Activated B cell treated with CpG ODN at 0.5 μM for 24 hours (primary cell): ENCODE data around the gene MEIS3. TPM values are rescaled to one million over a fixed set of nuclear protein-coding genes. Genes with fewer than 3 reads are reported as not detected.

ENCODE experiments used
- ATAC-seq: fragments of 200-7000 bp; cut with Tn5 transposase; one replicate; pipeline ENCODE4 v1.10.0; 2021; ENCODE audit warnings: low read depth, mild to moderate bottlenecking, moderate library complexity
- CTCF ChIA-PET: fragments of 350-600 bp; sonication (Branson Sonifier 250); formaldehyde crosslinking; loops from one replicate; lab custom pipeline; 2021; ENCODE audit warnings: antibody characterized with exemption; lab: Charles Lee
- POLR2A ChIA-PET: fragments of 350-600 bp; sonication (Branson Sonifier 250); formaldehyde crosslinking; loops from one replicate; lab custom pipeline; 2021; ENCODE audit warnings: antibody characterized with exemption; lab: Charles Lee
- DNase-seq: peaks from one replicate; pipeline ENCODE4 v3.0.0; 2022
- H3K27ac Mint-ChIP-seq: one replicate; pipeline ENCODE4 v1.8.0; 2020; ENCODE audit warnings: mixed read lengths
- H3K27me3 Mint-ChIP-seq: one replicate; pipeline ENCODE4 v1.8.0; 2021; ENCODE audit warnings: mixed read lengths
- H3K36me3 Mint-ChIP-seq: one replicate; pipeline ENCODE4 v1.8.0; 2021; ENCODE audit warnings: low read depth, mixed read lengths
- H3K4me1 Mint-ChIP-seq: one replicate; pipeline ENCODE4 v1.8.0; 2021; ENCODE audit warnings: mixed read lengths
- H3K4me3 Mint-ChIP-seq: one replicate; pipeline ENCODE4 v1.8.0; 2020; ENCODE audit warnings: mild to moderate bottlenecking, mixed read lengths
- H3K9me3 Mint-ChIP-seq: one replicate; pipeline ENCODE4 v1.8.0; 2020; ENCODE audit warnings: mixed read lengths
- CTCF ChIP-seq: fragments of 200-600 bp; IDR thresholded peaks from one replicate; pipeline ENCODE4 v1.8.0; 2022; ENCODE audit warnings: antibody characterized with exemption, mild to moderate bottlenecking
- intact Hi-C: fragments of 100-400 bp; cut with micrococcal nuclease; formaldehyde crosslinking; loops from one replicate; pipeline ENCODE4 v1.15.1; 2024
- total RNA-seq: library from RNA; stranded (reverse); gene quantifications from 2 replicates; pipeline ENCODE4 v1.2.3, GENCODE V29; 2022

Gene MEIS3
- total RNA-seq, 1 donor from 2014 or later: not detected

- ATAC-seq: no peak
- no peak for DNase-seq
- H3K36me3 Mint-ChIP-seq: peaks cover 74% of the 10 kb centered on the region
- no peak for TF ChIP-seq CTCF
- POLR2A ChIA-PET: no interaction called here
- H3K9me3 Mint-ChIP-seq: no peaks in the 10 kb centered on the region
- CTCF ChIA-PET: no interaction called here
- peaks cover 12% of the 10 kb centered on the region for H3K4me1 Mint-ChIP-seq
- no peak overlapping the region for H3K27ac Mint-ChIP-seq
- H3K27me3 Mint-ChIP-seq: no peaks in the 10 kb centered on the region
- intact Hi-C loops: no loop called here
- no peak overlapping the region for H3K4me3 Mint-ChIP-seq
Observed at GRCh38 chr19:47377801-47378200, 41.5 kb downstream of the MEIS3 start.

DNA sequence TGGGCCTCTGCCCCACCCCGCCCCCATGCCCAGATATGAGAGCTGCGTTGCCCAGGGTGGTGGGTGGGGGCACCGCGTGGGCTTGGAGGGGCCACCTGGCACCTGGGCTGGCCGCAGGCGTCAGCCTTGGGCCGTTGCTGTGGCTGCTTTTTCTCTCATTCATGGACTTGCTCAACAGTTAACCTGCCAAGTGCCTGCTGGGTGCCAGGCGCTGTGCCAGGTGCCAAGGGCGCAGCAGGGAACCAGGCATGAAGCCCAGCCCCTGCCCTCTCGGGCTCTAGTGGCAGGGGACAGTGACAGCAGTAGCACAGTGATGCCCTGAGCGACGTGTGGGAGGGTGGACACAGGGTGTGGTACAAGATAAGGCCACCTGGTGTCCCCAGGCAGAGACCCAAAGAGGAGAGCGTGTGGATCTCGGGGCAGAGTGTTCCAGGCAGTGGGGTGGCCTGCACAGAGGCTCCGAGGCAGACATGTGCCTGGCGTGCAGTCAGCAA is 42.1 kb downstream of the MEIS3 start:
- TF ChIP-seq CTCF: no peak
- Mint-ChIP-seq H3K27me3 (no peaks in the 10 kb centered on the region), H3K36me3 (peaks cover 74% of the 10 kb centered on the region), H3K4me1 (peaks cover 11% of the 10 kb centered on the region), H3K4me3 (no peak overlapping the region), H3K27ac (no peak overlapping the region), H3K9me3 (no peaks in the 10 kb centered on the region)
- CTCF ChIA-PET: no interaction called here
- DNase-seq (no peak), ATAC-seq (no peak)
- intact Hi-C loops: no loop called here
- POLR2A ChIA-PET: no interaction called here

GRCh38 chr19:47376589-47377144 is 42.7 kb downstream of the MEIS3 start:
- Mint-ChIP-seq H3K27me3 (no peaks in the 10 kb centered on the region), H3K4me1 (peaks cover 5% of the 10 kb centered on the region), H3K36me3 (peaks cover 74% of the 10 kb centered on the region), H3K27ac (no peak overlapping the region), H3K9me3 (no peaks in the 10 kb centered on the region), H3K4me3 (no peak overlapping the region)
- intact Hi-C loops: no loop called here
- DNase-seq: no peak
- no peak for ATAC-seq
- TF ChIP-seq CTCF: no peak
- ChIA-PET CTCF (no interaction called here), POLR2A (no interaction called here)

DNA sequence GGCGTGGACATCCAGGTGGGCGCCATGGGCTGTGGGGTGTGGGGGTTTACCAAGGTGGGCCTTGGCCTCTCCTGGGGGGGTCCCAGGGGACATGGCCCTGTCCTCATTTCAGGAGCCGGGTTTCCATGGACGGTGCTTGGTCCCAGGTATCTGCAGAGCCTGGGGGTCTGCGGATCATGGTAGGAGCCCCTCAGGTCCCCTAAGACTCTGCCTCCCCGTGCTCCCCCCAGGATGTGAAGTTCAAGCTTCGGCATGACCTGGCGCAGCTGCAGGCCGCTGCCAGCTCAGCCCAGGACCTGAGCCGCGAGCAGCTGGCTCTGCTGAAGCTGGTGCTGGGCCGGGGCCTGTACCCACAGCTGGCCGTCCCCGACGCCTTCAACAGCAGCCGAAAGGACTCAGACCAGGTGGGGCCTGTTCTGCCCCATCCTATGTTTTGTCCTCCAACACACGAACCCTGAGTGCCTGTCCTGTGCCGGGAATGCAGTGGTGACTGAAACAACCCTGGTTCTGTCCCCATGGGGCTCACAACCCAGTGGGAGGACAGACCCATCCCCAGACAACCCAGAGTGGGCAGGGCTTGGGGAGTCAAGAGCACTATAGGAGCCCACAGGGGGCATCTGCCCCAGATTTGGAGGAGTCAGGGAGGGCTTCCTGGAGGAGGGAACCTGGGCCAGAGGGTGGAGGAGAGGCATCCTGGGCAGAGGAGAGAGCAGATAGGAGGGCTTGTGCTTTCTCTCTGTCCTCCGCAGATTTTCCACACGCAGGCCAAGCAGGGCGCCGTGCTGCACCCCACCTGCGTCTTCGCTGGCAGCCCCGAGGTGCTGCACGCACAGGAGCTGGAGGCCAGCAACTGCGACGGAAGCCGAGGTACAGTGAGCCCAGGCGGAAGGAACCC is 43.4 kb downstream of the MEIS3 start:
- TF ChIP-seq CTCF: no peak
- Mint-ChIP-seq H3K27ac (no peak overlapping the region), H3K4me1 (no peaks in the 10 kb centered on the region), H3K36me3 (peaks cover 74% of the 10 kb centered on the region), H3K4me3 (no peak overlapping the region), H3K9me3 (no peaks in the 10 kb centered on the region), H3K27me3 (no peaks in the 10 kb centered on the region)
- ChIA-PET CTCF (no interaction called here), POLR2A (no interaction called here)
- DNase-seq: no peak
- ATAC-seq: no peak
- intact Hi-C loops: no loop called here

- no peak for TF ChIP-seq CTCF
- Mint-ChIP-seq H3K27ac (no peak overlapping the region), H3K27me3 (no peaks in the 10 kb centered on the region), H3K36me3 (peaks cover 72% of the 10 kb centered on the region), H3K4me1 (no peaks in the 10 kb centered on the region), H3K9me3 (no peaks in the 10 kb centered on the region), H3K4me3 (no peak overlapping the region)
- DNase-seq (no peak), ATAC-seq (no peak)
- POLR2A ChIA-PET: no interaction called here
- intact Hi-C loops: no loop called here
- CTCF ChIA-PET: no interaction called here
Observed at GRCh38 chr19:47374876-47375693, 44.2 kb downstream of the MEIS3 start.
